Measurements from ENCODE around the gene VWA5B2.

The VWA5B2 gene

DNA sequence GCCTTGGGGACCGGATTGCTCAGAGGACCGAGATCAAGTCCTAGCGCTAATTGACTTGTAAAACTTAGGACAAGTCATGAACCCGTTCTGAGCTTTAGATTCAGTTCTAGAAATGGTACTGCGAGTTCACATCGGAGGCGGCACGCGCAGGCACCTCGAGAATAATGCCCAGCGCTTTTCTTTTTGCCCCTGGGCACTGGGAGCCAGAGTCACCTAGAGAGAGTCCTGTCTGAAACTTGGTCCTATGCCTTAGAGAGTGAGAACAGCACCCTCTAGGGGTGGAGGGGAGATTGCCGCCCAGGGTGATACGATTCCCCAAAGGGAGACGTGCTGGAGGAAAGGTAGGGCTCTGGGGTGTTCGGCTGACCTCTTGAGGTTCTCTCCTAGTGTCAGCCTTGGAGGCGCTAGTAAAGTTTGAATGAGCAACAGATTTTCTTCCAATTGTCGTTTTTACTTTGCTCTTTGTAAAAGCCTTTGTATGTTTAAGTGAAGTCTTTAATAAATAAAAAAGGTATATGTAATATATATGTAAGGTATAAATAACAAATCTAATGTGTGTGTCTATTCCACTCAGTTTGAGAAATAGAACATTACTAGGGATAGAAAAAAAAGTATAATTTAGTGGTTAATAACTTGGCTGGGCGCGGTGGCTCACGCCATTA lies 20.9 kb downstream of the VWA5B2 start:
- Histone ChIP-seq H3K36me3 (ENCODE audit: low read length) (no peaks in the 10 kb centered on the region), H3K9me2 (replicated peaks; ENCODE audit: insufficient read depth, low read length) (no peaks in the 10 kb centered on the region), H3K4me3 (ENCODE audit: insufficient read depth, low read length, poor library complexity, severe bottlenecking) (peak overlapping the region; percentile 64), H3K9me3 (ENCODE audit: insufficient read depth, low read length) (no peaks in the 10 kb centered on the region), H3K9ac (ENCODE audit: low read length) (peak overlapping the region; percentile 94), H3K79me2 (ENCODE audit: insufficient read depth, low read length) (peaks cover 22% of the 10 kb centered on the region), H3K27me3 (ENCODE audit: low read length) (no peaks in the 10 kb centered on the region), H3F3A (ENCODE audit: insufficient read depth) (0 out of 2 replicates have a peak, but pooled peaks cover 4% of the 10 kb centered on the region), H2AFZ (ENCODE audit: low read depth, low read length, severe bottlenecking) (peak overlapping the region; percentile 98), H4K20me1 (ENCODE audit: low read depth, low read length) (no peaks in the 10 kb centered on the region), H3K27ac (ENCODE audit: low read depth, low read length) (peak overlapping the region; percentile 46), H3K4me2 (ENCODE audit: low read depth, low read length, poor library complexity, severe bottlenecking) (peak overlapping the region; percentile 82)
- TF ChIP-seq EZH2phosphoT487 (conservative IDR thresholded peaks at IDR 0.05; ENCODE audit: low read length) = no peak
- TF ChIP-seq CTCF (IDR thresholded peaks at IDR 0.05; ENCODE audit: insufficient read depth, low read length, poor library complexity, severe bottlenecking) = peak; percentile 86

DNA sequence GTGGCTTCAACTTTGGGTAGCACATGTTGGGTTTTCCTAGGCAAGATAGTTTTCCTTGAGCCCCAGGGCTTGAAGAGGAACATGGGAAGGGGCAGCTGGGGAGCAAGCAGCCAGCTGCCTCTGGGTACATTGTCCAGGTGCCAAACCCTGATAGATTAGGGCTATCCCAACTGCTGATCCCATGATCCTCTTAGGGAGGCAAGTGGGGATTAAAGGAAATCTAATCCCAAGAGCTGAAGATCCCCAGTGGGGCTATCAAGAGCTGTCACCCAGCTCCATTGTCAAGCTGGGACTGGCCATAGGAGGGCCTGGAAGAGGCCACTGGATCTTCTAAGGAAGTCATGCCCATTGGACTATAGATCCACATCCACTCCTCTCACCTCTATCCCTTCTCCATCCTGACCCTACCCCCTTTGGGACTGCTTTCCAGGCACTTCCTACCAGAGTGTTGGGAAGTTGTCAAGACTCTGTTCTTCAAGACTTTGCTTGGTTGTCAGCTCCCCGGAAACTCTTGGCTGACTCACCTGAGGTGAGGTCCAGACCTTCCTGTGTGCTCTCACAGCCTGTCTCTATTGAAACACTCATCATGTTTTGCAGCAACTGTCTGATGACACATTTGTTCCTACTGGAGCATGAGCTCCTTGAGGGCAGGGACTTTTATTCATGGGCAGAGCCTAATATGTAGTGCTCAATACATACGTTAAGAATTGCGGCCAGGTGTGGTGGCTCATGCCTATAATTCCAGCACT lies 26.1 kb downstream of the VWA5B2 start:
- Histone ChIP-seq H3K79me2 (ENCODE audit: insufficient read depth, low read length) (no peaks in the 10 kb centered on the region), H3K9me2 (replicated peaks; ENCODE audit: insufficient read depth, low read length) (no peaks in the 10 kb centered on the region), H4K20me1 (ENCODE audit: low read depth, low read length) (no peaks in the 10 kb centered on the region), H3K4me3 (ENCODE audit: insufficient read depth, low read length, poor library complexity, severe bottlenecking) (no peak overlapping the region), H3F3A (ENCODE audit: insufficient read depth) (no peaks in the 10 kb centered on the region; the same call in 1 of the 2 replicates), H3K27ac (ENCODE audit: low read depth, low read length) (no peak overlapping the region), H3K9me3 (ENCODE audit: insufficient read depth, low read length) (no peaks in the 10 kb centered on the region), H3K27me3 (ENCODE audit: low read length) (no peaks in the 10 kb centered on the region), H3K36me3 (ENCODE audit: low read length) (no peaks in the 10 kb centered on the region), H2AFZ (ENCODE audit: low read depth, low read length, severe bottlenecking) (no peak overlapping the region), H3K9ac (ENCODE audit: low read length) (no peak overlapping the region), H3K4me2 (ENCODE audit: low read depth, low read length, poor library complexity, severe bottlenecking) (no peak overlapping the region)
- no peak for TF ChIP-seq EZH2phosphoT487 (conservative IDR thresholded peaks at IDR 0.05; ENCODE audit: low read length)
- no peak for TF ChIP-seq CTCF (IDR thresholded peaks at IDR 0.05; ENCODE audit: insufficient read depth, low read length, poor library complexity, severe bottlenecking)

- no peak overlapping the region for H3K27ac ChIP-seq (ENCODE audit: low read depth, low read length)
- H3K4me3 ChIP-seq (ENCODE audit: insufficient read depth, low read length, poor library complexity, severe bottlenecking) = no peak overlapping the region
- H4K20me1 ChIP-seq (ENCODE audit: low read depth, low read length) = no peaks in the 10 kb centered on the region
- H3K9ac ChIP-seq (ENCODE audit: low read length) = no peak overlapping the region
- no peaks in the 10 kb centered on the region; the same call in 1 of the 2 replicates for H3F3A ChIP-seq (ENCODE audit: insufficient read depth)
- no peak overlapping the region for H2AFZ ChIP-seq (ENCODE audit: low read depth, low read length, severe bottlenecking)
- TF ChIP-seq CTCF (IDR thresholded peaks at IDR 0.05; ENCODE audit: insufficient read depth, low read length, poor library complexity, severe bottlenecking) (no peak), EZH2phosphoT487 (conservative IDR thresholded peaks at IDR 0.05; ENCODE audit: low read length) (no peak)
- H3K79me2 ChIP-seq (ENCODE audit: insufficient read depth, low read length) = no peaks in the 10 kb centered on the region
- no peaks in the 10 kb centered on the region for H3K36me3 ChIP-seq (ENCODE audit: low read length)
- no peak overlapping the region for H3K4me2 ChIP-seq (ENCODE audit: low read depth, low read length, poor library complexity, severe bottlenecking)
- H3K9me3 ChIP-seq (ENCODE audit: insufficient read depth, low read length) = no peaks in the 10 kb centered on the region
- no peaks in the 10 kb centered on the region for H3K27me3 ChIP-seq (ENCODE audit: low read length)
- H3K9me2 ChIP-seq (replicated peaks; ENCODE audit: insufficient read depth, low read length) = no peaks in the 10 kb centered on the region
Measured at GRCh38 chr3:184257083-184257915, 27.9 kb downstream of the VWA5B2 start.
